HEK293 (cell line): ENCODE measurements around the gene ZNF334.
A peak's percentile ranks its signal among the peaks of the same experiment; 100 is the strongest.

Experiments used
- CTCF ChIA-PET: fragments of 350-600 bp; formaldehyde crosslinking; extraction: SDS; loops from one replicate; lab custom pipeline; 2021; ENCODE audit warnings: antibody characterized with exemption; lab: Yijun Ruan, JAX
- POLR2A ChIA-PET: fragments of 300-600 bp; formaldehyde crosslinking; extraction: SDS; loops from one replicate; lab custom pipeline; 2020; ENCODE audit warnings: antibody characterized with exemption, inconsistent platforms; lab: Yijun Ruan, JAX
- H3K27ac ChIP-seq: fragments of 200-500 bp; sonication (Bioruptor generic); 2 replicates; pipeline ENCODE4 v1.5.1; 2014; ENCODE audit warnings: low read depth, low read length, control low read depth, inconsistent platforms; ENCODE audit errors: extremely low read depth
- H3K36me3 ChIP-seq, 2 experiments: fragments of 200-500 bp in 1 of 2; sonication (Bioruptor generic) in 1 of 2; 1 replicate in 1 of 2; 2 replicates in 1 of 2; pipeline ENCODE4 v1.5.1; 2014 to 2017; ENCODE audit warnings: inconsistent platforms in 2 of 2, low read length in 2 of 2; ENCODE audit not compliant: control insufficient read depth in 2 of 2, insufficient read depth in 1 of 2
- H3K4me1 ChIP-seq: fragments of 200-500 bp; sonication (Bioruptor generic); 2 replicates; pipeline ENCODE4 v1.5.1; 2014; ENCODE audit warnings: mild to moderate bottlenecking, low read length, inconsistent platforms; ENCODE audit not compliant: control insufficient read depth, insufficient read depth
- H3K4me3 ChIP-seq: 2 replicates; pipeline ENCODE4 v1.5.1; 2011; ENCODE audit warnings: low read depth, mild to moderate bottlenecking, control low read depth, low read length, moderate library complexity
- H3K9me3 ChIP-seq: fragments of 200-500 bp; sonication (Bioruptor generic); 2 replicates; pipeline ENCODE4 v1.5.1; 2014; ENCODE audit warnings: low read depth, low read length, inconsistent platforms; ENCODE audit not compliant: control insufficient read depth, insufficient read depth
- BCL11B ChIP-seq: fragments of 450-650 bp; formaldehyde crosslinking; IDR thresholded peaks from 2 replicates; pipeline ENCODE4 v1.5.1; 2016; ENCODE audit warnings: low read depth, missing biosample characterization, missing genetic modification characterization
- KLF8 ChIP-seq: fragments of 450-650 bp; formaldehyde crosslinking; IDR thresholded peaks from 2 replicates; pipeline ENCODE4 v1.5.1; 2016; ENCODE audit warnings: missing biosample characterization, missing genetic modification characterization
- PRDM1 ChIP-seq: fragments of 450-650 bp; formaldehyde crosslinking; IDR thresholded peaks from 2 replicates; pipeline ENCODE4; 2016; ENCODE audit warnings: missing biosample characterization, missing genetic modification characterization
- REST ChIP-seq: fragments of 450-650 bp; formaldehyde crosslinking; IDR thresholded peaks from 2 replicates; pipeline ENCODE4 v1.5.1; 2016; ENCODE audit warnings: missing biosample characterization, missing genetic modification characterization
- SALL2 ChIP-seq: fragments of 450-650 bp; formaldehyde crosslinking; IDR thresholded peaks from 2 replicates; pipeline ENCODE4 v1.5.0; 2017; ENCODE audit warnings: missing biosample characterization, mild to moderate bottlenecking, missing genetic modification characterization, borderline replicate concordance
- SCRT2 ChIP-seq: fragments of 450-650 bp; formaldehyde crosslinking; IDR thresholded peaks from 2 replicates; pipeline ENCODE4 v1.5.1; 2016; ENCODE audit warnings: missing biosample characterization, missing genetic modification characterization
- SP3 ChIP-seq: fragments of 450-650 bp; formaldehyde crosslinking; IDR thresholded peaks from 2 replicates; pipeline ENCODE4 v1.5.1; 2016; ENCODE audit warnings: missing biosample characterization, missing genetic modification characterization
- WT1 ChIP-seq: fragments of 450-650 bp; formaldehyde crosslinking; IDR thresholded peaks from 2 replicates; pipeline ENCODE4 v1.5.1; 2016; ENCODE audit warnings: missing biosample characterization, missing genetic modification characterization
- YY2 ChIP-seq: fragments of 450-650 bp; formaldehyde crosslinking; IDR thresholded peaks from 2 replicates; pipeline ENCODE4 v1.5.1; 2016; ENCODE audit warnings: missing biosample characterization, missing genetic modification characterization
- ZNF112 ChIP-seq: fragments of 450-650 bp; formaldehyde crosslinking; IDR thresholded peaks from 2 replicates; pipeline ENCODE4 v1.5.0; 2017; ENCODE audit warnings: missing biosample characterization, missing genetic modification characterization
- ZNF16 ChIP-seq: fragments of 450-650 bp; formaldehyde crosslinking; IDR thresholded peaks from 2 replicates; pipeline ENCODE4 v1.5.1; 2016; ENCODE audit warnings: low read depth, missing biosample characterization, missing genetic modification characterization
- ZNF169 ChIP-seq: fragments of 450-650 bp; formaldehyde crosslinking; IDR thresholded peaks from 2 replicates; pipeline ENCODE4 v1.5.1; 2016; ENCODE audit warnings: missing biosample characterization, missing genetic modification characterization
- ZNF2 ChIP-seq: fragments of 450-650 bp; formaldehyde crosslinking; IDR thresholded peaks from 2 replicates; pipeline ENCODE4 v1.5.1; 2016; ENCODE audit warnings: missing biosample characterization, missing genetic modification characterization
- ZNF292 ChIP-seq: fragments of 450-650 bp; formaldehyde crosslinking; IDR thresholded peaks from 2 replicates; pipeline ENCODE4 v1.5.1; 2016; ENCODE audit warnings: low read depth, missing biosample characterization, missing genetic modification characterization, borderline replicate concordance
- ZNF302 ChIP-seq: fragments of 450-650 bp; formaldehyde crosslinking; IDR thresholded peaks from 2 replicates; pipeline ENCODE4 v1.5.1; 2016; ENCODE audit warnings: missing biosample characterization, missing genetic modification characterization, low read depth
- ZNF335 ChIP-seq: fragments of 450-650 bp; formaldehyde crosslinking; conservative IDR thresholded peaks from 2 replicates; pipeline ENCODE4 v1.5.1; 2016; ENCODE audit warnings: missing biosample characterization, missing genetic modification characterization
- ZNF341 ChIP-seq: fragments of 450-650 bp; formaldehyde crosslinking; IDR thresholded peaks from 2 replicates; pipeline ENCODE4; 2016; ENCODE audit warnings: low read depth, missing biosample characterization, missing genetic modification characterization
- ZNF544 ChIP-seq: fragments of 450-650 bp; formaldehyde crosslinking; IDR thresholded peaks from 2 replicates; pipeline ENCODE4 v1.5.0; 2017; ENCODE audit warnings: missing biosample characterization, missing genetic modification characterization
- ZNF555 ChIP-seq: fragments of 450-650 bp; formaldehyde crosslinking; conservative IDR thresholded peaks from 2 replicates; pipeline ENCODE4 v1.5.1; 2017; ENCODE audit warnings: missing biosample characterization, mild to moderate bottlenecking, missing genetic modification characterization, inconsistent platforms
- ZNF558 ChIP-seq: fragments of 450-650 bp; formaldehyde crosslinking; IDR thresholded peaks from 2 replicates; pipeline ENCODE4 v1.5.1; 2016; ENCODE audit warnings: missing biosample characterization, missing genetic modification characterization
- ZNF560 ChIP-seq: fragments of 450-650 bp; formaldehyde crosslinking; IDR thresholded peaks from 2 replicates; pipeline ENCODE4 v1.5.1; 2017; ENCODE audit warnings: missing biosample characterization, missing genetic modification characterization, borderline replicate concordance
- ZNF600 ChIP-seq: fragments of 450-650 bp; formaldehyde crosslinking; IDR thresholded peaks from 2 replicates; pipeline ENCODE4 v1.5.1; 2016; ENCODE audit warnings: missing biosample characterization, missing genetic modification characterization
- ZNF610 ChIP-seq: fragments of 450-650 bp; formaldehyde crosslinking; IDR thresholded peaks from 2 replicates; pipeline ENCODE4 v1.5.1; 2016; ENCODE audit warnings: missing biosample characterization, missing genetic modification characterization, borderline replicate concordance
- ZNF621 ChIP-seq: fragments of 450-650 bp; formaldehyde crosslinking; IDR thresholded peaks from 2 replicates; pipeline ENCODE4 v1.5.1; 2017; ENCODE audit warnings: missing biosample characterization, missing genetic modification characterization
- ZNF776 ChIP-seq: fragments of 450-650 bp; formaldehyde crosslinking; IDR thresholded peaks from 2 replicates; pipeline ENCODE4 v1.5.0; 2017; ENCODE audit warnings: missing biosample characterization, missing genetic modification characterization, borderline replicate concordance
- ZNF777 ChIP-seq: fragments of 450-650 bp; formaldehyde crosslinking; IDR thresholded peaks from 2 replicates; pipeline ENCODE4 v1.5.1; 2017; ENCODE audit warnings: missing biosample characterization, missing genetic modification characterization, borderline replicate concordance
- ZNF792 ChIP-seq: fragments of 450-650 bp; formaldehyde crosslinking; IDR thresholded peaks from 2 replicates; pipeline ENCODE4 v1.5.1; 2016; ENCODE audit warnings: missing biosample characterization, missing genetic modification characterization
- TF ChIP-seq, protein P1 (sequence below): fragments of 450-650 bp; formaldehyde crosslinking; IDR thresholded peaks from 2 replicates; pipeline ENCODE4 v1.5.0; 2017; ENCODE audit warnings: missing biosample characterization, missing genetic modification characterization, borderline replicate concordance
- TF ChIP-seq, protein P2 (sequence below): fragments of 450-650 bp; formaldehyde crosslinking; IDR thresholded peaks from 2 replicates; pipeline ENCODE4 v1.5.1; 2016; ENCODE audit warnings: missing biosample characterization, missing genetic modification characterization

The ZNF334 gene

DNA sequence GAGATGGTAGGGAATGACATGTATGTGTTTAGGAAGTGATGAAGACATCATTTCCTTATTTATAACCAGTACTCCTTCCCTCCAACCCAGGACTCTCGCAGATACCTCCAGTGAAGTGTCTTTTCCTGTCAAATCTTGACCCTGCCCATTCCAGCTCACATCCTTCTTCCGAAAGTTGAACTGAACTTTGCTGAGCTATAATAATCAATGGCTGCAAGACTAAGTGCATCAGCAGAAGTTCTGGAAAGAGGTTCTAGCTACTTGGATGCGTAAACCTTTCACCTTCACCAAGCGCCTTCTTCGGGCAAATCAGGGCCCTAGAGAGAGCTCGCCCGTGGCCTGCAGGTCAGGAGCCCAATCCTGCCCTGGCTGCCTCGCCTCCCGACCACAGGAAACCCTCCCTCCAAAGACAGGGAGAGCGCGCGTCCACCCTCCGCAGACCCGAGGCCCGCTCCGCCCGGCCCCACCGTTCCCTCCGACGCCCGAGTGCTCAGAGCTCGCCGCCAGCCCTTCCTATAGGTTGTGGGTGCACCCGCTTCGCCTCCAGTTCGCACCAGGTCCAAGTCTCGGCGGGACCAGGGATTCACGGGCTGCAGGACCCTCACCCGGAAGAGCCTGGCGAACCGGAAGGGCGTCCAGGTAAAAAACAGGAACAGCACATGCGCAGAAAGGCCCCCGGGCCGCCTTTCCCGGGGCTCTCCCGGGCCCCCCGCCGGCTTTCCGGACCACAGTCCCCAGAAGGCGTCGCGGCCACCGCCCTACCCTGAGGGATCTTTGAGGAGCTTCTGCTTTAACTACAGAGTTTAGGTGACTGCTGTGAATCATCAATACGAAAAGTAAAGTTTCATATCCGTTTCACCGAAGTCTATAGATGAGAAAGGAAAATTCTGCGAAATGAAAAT, at the start of gene ZNF334:
Gene ZNF334, minus strand, starts transcription at position 617 of the 902 bp plus-strand sequence. CDS start 1,457 bp downstream, outside the sequence.
- ChIA-PET POLR2A (interaction anchor here (0.5 to 0.8 kb wide), 2 partner anchors 14 to 16 kb away, joined by 3 read pairs; no protein-coding TSS in a partner anchor), CTCF (interaction anchor here (0.6 to 1.6 kb wide), 4 partner anchors 8 to 193 kb away, joined by 3 to 9 read pairs (median 4); no protein-coding TSS in a partner anchor)
- no peaks in the 10 kb centered on the region for H3K4me1 ChIP-seq
- no peaks in the 10 kb centered on the region for H3K9me3 ChIP-seq
- H3K4me3 ChIP-seq: peak within 1 kb of the TSS; percentile 71
- H3K36me3 ChIP-seq: no peaks in the 10 kb centered on the region
- peak within 1 kb of the TSS; percentile 72; the same call in 1 of the 2 replicates for H3K27ac ChIP-seq
- TF ChIP-seq ZNF302 (tag by site-specific recombination): no peak
- TF ChIP-seq ZNF600 (tag by site-specific recombination): peak; percentile 77; the same call in 1 of the 2 replicates
- no peak for TF ChIP-seq ZNF16
- no peak for TF ChIP-seq PRDM1 (tag by site-specific recombination)
- TF ChIP-seq ZNF544: no peak
- TF ChIP-seq, protein P1, sequence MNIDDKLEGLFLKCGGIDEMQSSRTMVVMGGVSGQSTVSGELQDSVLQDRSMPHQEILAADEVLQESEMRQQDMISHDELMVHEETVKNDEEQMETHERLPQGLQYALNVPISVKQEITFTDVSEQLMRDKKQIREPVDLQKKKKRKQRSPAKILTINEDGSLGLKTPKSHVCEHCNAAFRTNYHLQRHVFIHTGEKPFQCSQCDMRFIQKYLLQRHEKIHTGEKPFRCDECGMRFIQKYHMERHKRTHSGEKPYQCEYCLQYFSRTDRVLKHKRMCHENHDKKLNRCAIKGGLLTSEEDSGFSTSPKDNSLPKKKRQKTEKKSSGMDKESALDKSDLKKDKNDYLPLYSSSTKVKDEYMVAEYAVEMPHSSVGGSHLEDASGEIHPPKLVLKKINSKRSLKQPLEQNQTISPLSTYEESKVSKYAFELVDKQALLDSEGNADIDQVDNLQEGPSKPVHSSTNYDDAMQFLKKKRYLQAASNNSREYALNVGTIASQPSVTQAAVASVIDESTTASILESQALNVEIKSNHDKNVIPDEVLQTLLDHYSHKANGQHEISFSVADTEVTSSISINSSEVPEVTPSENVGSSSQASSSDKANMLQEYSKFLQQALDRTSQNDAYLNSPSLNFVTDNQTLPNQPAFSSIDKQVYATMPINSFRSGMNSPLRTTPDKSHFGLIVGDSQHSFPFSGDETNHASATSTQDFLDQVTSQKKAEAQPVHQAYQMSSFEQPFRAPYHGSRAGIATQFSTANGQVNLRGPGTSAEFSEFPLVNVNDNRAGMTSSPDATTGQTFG (tag by site-specific recombination): no peak
- TF ChIP-seq ZNF292 (tag by site-specific recombination): no peak
- no peak for TF ChIP-seq ZNF610
- no peak for TF ChIP-seq ZNF792
- no peak for TF ChIP-seq WT1 (tag by site-specific recombination)
- TF ChIP-seq ZNF558 (tag by site-specific recombination): no peak
- no peak for TF ChIP-seq ZNF776 (tag by site-specific recombination)
- TF ChIP-seq ZNF2 (tag by site-specific recombination): peak; percentile 53; the same call in 1 of the 2 replicates
- no peak for TF ChIP-seq ZNF112 (tag by site-specific recombination)
- TF ChIP-seq BCL11B (tag by site-specific recombination): no peak
- peak; percentile 57; the same call in 1 of the 2 replicates for TF ChIP-seq KLF8 (tag by site-specific recombination)
- TF ChIP-seq ZNF341 (tag by site-specific recombination): peak; percentile 97
- TF ChIP-seq REST (tag by site-specific recombination): no peak
- 0 out of 2 replicates have a peak, but pooled peaks have one; percentile 28 for TF ChIP-seq ZNF777
- TF ChIP-seq SALL2: no peak
- TF ChIP-seq ZNF169 (tag by site-specific recombination): no peak
- peak; percentile 79 for TF ChIP-seq ZNF335 (tag by site-specific recombination)
- peak; percentile 20; the same call in 1 of the 2 replicates for TF ChIP-seq SP3 (tag by site-specific recombination)
- no peak for TF ChIP-seq SCRT2 (tag by site-specific recombination)
- TF ChIP-seq ZNF621 (tag by site-specific recombination): no peak
- TF ChIP-seq, protein P2, sequence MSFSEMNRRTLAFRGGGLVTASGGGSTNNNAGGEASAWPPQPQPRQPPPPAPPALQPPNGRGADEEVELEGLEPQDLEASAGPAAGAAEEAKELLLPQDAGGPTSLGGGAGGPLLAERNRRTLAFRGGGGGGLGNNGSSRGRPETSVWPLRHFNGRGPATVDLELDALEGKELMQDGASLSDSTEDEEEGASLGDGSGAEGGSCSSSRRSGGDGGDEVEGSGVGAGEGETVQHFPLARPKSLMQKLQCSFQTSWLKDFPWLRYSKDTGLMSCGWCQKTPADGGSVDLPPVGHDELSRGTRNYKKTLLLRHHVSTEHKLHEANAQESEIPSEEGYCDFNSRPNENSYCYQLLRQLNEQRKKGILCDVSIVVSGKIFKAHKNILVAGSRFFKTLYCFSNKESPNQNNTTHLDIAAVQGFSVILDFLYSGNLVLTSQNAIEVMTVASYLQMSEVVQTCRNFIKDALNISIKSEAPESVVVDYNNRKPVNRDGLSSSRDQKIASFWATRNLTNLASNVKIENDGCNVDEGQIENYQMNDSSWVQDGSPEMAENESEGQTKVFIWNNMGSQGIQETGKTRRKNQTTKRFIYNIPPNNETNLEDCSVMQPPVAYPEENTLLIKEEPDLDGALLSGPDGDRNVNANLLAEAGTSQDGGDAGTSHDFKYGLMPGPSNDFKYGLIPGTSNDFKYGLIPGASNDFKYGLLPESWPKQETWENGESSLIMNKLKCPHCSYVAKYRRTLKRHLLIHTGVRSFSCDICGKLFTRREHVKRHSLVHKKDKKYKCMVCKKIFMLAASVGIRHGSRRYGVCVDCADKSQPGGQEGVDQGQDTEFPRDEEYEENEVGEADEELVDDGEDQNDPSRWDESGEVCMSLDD (tag by site-specific recombination): no peak
- no peak for TF ChIP-seq ZNF555 (tag by site-specific recombination)
- no peak for TF ChIP-seq ZNF560
- no peak for TF ChIP-seq YY2 (tag by site-specific recombination)
